Parathyroid adenoma (tissue), 2 donors: Measurements from ENCODE around the gene CPA3.

Experiments used
- H2AFZ ChIP-seq: fragments of 300-600 bp; sonication (generic); one replicate; pipeline ENCODE4 v1.7.0; 2017; ENCODE audit warnings: antibody characterized with exemption, mild to moderate bottlenecking
- H3K27ac ChIP-seq: fragments of 300-600 bp; sonication (generic); one replicate; pipeline ENCODE4 v1.7.0; 2017
- H3K27me3 ChIP-seq: fragments of 300-600 bp; sonication (generic); one replicate; pipeline ENCODE4 v1.7.0; 2017; ENCODE audit warnings: low read length; ENCODE audit not compliant: control insufficient read depth, insufficient read depth
- H3K36me3 ChIP-seq: fragments of 300-600 bp; sonication (generic); one replicate; pipeline ENCODE4 v1.7.0; 2017; ENCODE audit warnings: low read length; ENCODE audit not compliant: control insufficient read depth, insufficient read depth
- H3K4me1 ChIP-seq: fragments of 300-600 bp; sonication (generic); one replicate; pipeline ENCODE4 v1.7.0; 2017; ENCODE audit warnings: control low read depth
- H3K4me2 ChIP-seq: fragments of 300-600 bp; sonication (generic); one replicate; pipeline ENCODE4 v1.7.0; 2017; ENCODE audit warnings: low read length
- H3K4me3 ChIP-seq: fragments of 300-600 bp; sonication (generic); one replicate; pipeline ENCODE4 v1.7.0; 2017; ENCODE audit warnings: low read depth, low read length
- H3K79me2 ChIP-seq: fragments of 300-600 bp; sonication (generic); one replicate; pipeline ENCODE4 v1.7.0; 2017; ENCODE audit warnings: control low read depth
- H3K9ac ChIP-seq: fragments of 300-600 bp; sonication (generic); one replicate; pipeline ENCODE4 v1.7.0; 2017; ENCODE audit warnings: mild to moderate bottlenecking
- H3K9me3 ChIP-seq: fragments of 300-600 bp; sonication (generic); one replicate; pipeline ENCODE4 v1.7.0; 2017; ENCODE audit warnings: low read length; ENCODE audit not compliant: control insufficient read depth
- CTCF ChIP-seq: fragments of 300-600 bp; sonication (generic); IDR thresholded peaks from one replicate; pipeline ENCODE4 v1.7.0; 2017; ENCODE audit warnings: antibody characterized with exemption, mild to moderate bottlenecking
- donor health status: primary hyperparathyroidism.

Gene CPA3

GRCh38 chr3:148845756-148846395 is 19.2 kb upstream of the CPA3 start:
- Histone ChIP-seq H3K9ac (no peak overlapping the region), H3K4me3 (no peak overlapping the region), H3K4me1 (no peaks in the 10 kb centered on the region), H2AFZ (no peak overlapping the region), H3K36me3 (no peaks in the 10 kb centered on the region), H3K79me2 (no peaks in the 10 kb centered on the region), H3K9me3 (no peaks in the 10 kb centered on the region), H3K27me3 (no peaks in the 10 kb centered on the region), H3K4me2 (no peak overlapping the region), H3K27ac (no peak overlapping the region)
- TF ChIP-seq CTCF: no peak

- Histone ChIP-seq H3K4me2 (no peak overlapping the region), H3K4me3 (no peak overlapping the region), H3K4me1 (no peaks in the 10 kb centered on the region), H3K9me3 (no peaks in the 10 kb centered on the region), H2AFZ (no peak overlapping the region), H3K27ac (no peak overlapping the region), H3K27me3 (no peaks in the 10 kb centered on the region), H3K9ac (no peak overlapping the region), H3K79me2 (no peaks in the 10 kb centered on the region), H3K36me3 (no peaks in the 10 kb centered on the region)
- no peak for TF ChIP-seq CTCF
Observed at GRCh38 chr3:148847351-148847750, 17.7 kb upstream of the CPA3 start.

- H3K79me2 ChIP-seq: no peaks in the 10 kb centered on the region
- no peaks in the 10 kb centered on the region for H3K36me3 ChIP-seq
- H3K9me3 ChIP-seq: no peaks in the 10 kb centered on the region
- no peak overlapping the region for H3K4me2 ChIP-seq
- H3K27me3 ChIP-seq: no peaks in the 10 kb centered on the region
- H3K9ac ChIP-seq: no peak overlapping the region
- no peak overlapping the region for H2AFZ ChIP-seq
- H3K27ac ChIP-seq: no peak overlapping the region
- TF ChIP-seq CTCF: no peak
- no peaks in the 10 kb centered on the region for H3K4me1 ChIP-seq
- no peak overlapping the region for H3K4me3 ChIP-seq
Observed at GRCh38 chr3:148848410-148848809, 16.7 kb upstream of the CPA3 start.

GRCh38 chr3:148852271-148852992 is 12.7 kb upstream of the CPA3 start:
- Histone ChIP-seq H3K79me2 (no peaks in the 10 kb centered on the region), H3K4me1 (no peaks in the 10 kb centered on the region), H3K4me3 (no peak overlapping the region), H3K36me3 (no peaks in the 10 kb centered on the region), H3K27ac (no peak overlapping the region), H3K9me3 (no peaks in the 10 kb centered on the region), H3K27me3 (no peaks in the 10 kb centered on the region), H2AFZ (no peak overlapping the region), H3K4me2 (no peak overlapping the region), H3K9ac (no peak overlapping the region)
- TF ChIP-seq CTCF: no peak

- H3K4me1 ChIP-seq: no peaks in the 10 kb centered on the region
- H3K27ac ChIP-seq: no peak overlapping the region
- H3K4me2 ChIP-seq: no peak overlapping the region
- no peak overlapping the region for H3K4me3 ChIP-seq
- no peak for TF ChIP-seq CTCF
- no peaks in the 10 kb centered on the region for H3K9me3 ChIP-seq
- H3K36me3 ChIP-seq: no peaks in the 10 kb centered on the region
- H3K79me2 ChIP-seq: no peaks in the 10 kb centered on the region
- no peak overlapping the region for H2AFZ ChIP-seq
- no peak overlapping the region for H3K9ac ChIP-seq
- H3K27me3 ChIP-seq: no peaks in the 10 kb centered on the region
Observed at GRCh38 chr3:148853076-148853475, 12.0 kb upstream of the CPA3 start.
